ENCODE results near the gene PPP1R37. TPM values are rescaled to one million over a fixed set of nuclear protein-coding genes. Genes with fewer than 3 reads are reported as not detected.

The PPP1R37 gene
- total and polyA plus RNA-seq, 2 of the 13 experiments (the other 11 are each of a cell fraction or from before 2014, with no cell fraction given) = 9.0 to 14.3 TPM

GRCh38 chr19:45051929-45052579 lies 40.9 kb upstream of the PPP1R37 start:
- Histone ChIP-seq H3K27ac (ENCODE audit: extremely low read length, insufficient read depth, low read length) (no peak overlapping the region), H3K36me3 (replicated peaks in 1 of 2; ENCODE audit: control insufficient read depth in 1 of 2, insufficient read depth in 2 of 2, low read length in 2 of 2) (peaks cover 35 to 60% of the 10 kb centered on the region in 2 experiments), H3K9me3 (ENCODE audit: low read length) (no peaks in the 10 kb centered on the region), H4K20me1 (ENCODE audit: insufficient read depth, low read length) (peaks cover 9% of the 10 kb centered on the region; the same call in 1 of the 2 replicates), H3K4me1 (ENCODE audit: insufficient read depth, low read length) (peaks cover 18% of the 10 kb centered on the region), H3K27me3 (ENCODE audit: control insufficient read depth in 1 of 2, insufficient read depth in 2 of 2, low read length in 2 of 2) (no peaks in the 10 kb centered on the region), H3K9ac (ENCODE audit: insufficient read depth, low read depth, low read length) (no peak overlapping the region), H3K4me2 (ENCODE audit: low read depth, low read length) (no peak overlapping the region), H3K4me3 (replicated peaks in 1 of 3; ENCODE audit: insufficient read depth in 1 of 3, low read depth in 2 of 3, low read length in 3 of 3) (no peak overlapping the region), H2AFZ (ENCODE audit: low read length) (no peak overlapping the region), H3K79me2 (ENCODE audit: insufficient read depth, low read length) (peaks cover 41% of the 10 kb centered on the region)
- DNase-seq (ENCODE audit: low spot score) (no peak), ATAC-seq (no peak), FAIRE-seq (no peak)
- TF ChIP-seq ADNP (CRISPR knock-in tag; IDR thresholded peaks at IDR 0.05) (no peak), AGO2 (optimal IDR thresholded peaks at IDR 0.05; ENCODE audit: low read depth, low read length) (peak; percentile 4)
- intact Hi-C loops (cut with micrococcal nuclease; ENCODE audit: unreplicated experiment) = no loop called here
- no TSS peak for BruUV-seq (replicated peaks)
- WGBS (ENCODE audit: low lambda C conversion rate) = 91% methylated on average over 9 of the region's 9 CpGs
- in situ Hi-C loops (cut with HindIII; ENCODE audit: extremely low pct_ligation_motif_present, low pct_unique_long_range_greater_than_20kb) = no loop called here
- ChIA-PET CTCF (ENCODE audit: low intra/inter-chr PET ratio, low total read pairs) (no interaction called here), POLR2A (no interaction called here)

GRCh38 chr19:45056831-45057230 lies 36.1 kb upstream of the PPP1R37 start:
- no peak overlapping the region for H3K4me2 ChIP-seq (ENCODE audit: low read depth, low read length)
- ATAC-seq = no peak
- H3K27ac ChIP-seq (ENCODE audit: extremely low read length, insufficient read depth, low read length) = no peak overlapping the region
- ChIA-PET POLR2A (interaction anchor here (1.0 to 1.2 kb wide), 2 partner anchors 18 to 20 kb away, joined by 3 to 5 read pairs; partner anchors contain the start of gene CLASRP), CTCF (ENCODE audit: low intra/inter-chr PET ratio, low total read pairs) (no interaction called here)
- no peak overlapping the region for H3K9ac ChIP-seq (ENCODE audit: insufficient read depth, low read depth, low read length)
- H2AFZ ChIP-seq (ENCODE audit: low read length) = no peak overlapping the region
- H3K36me3 ChIP-seq (replicated peaks in 1 of 2; ENCODE audit: control insufficient read depth in 1 of 2, insufficient read depth in 2 of 2, low read length in 2 of 2) = peaks cover 64 to 92% of the 10 kb centered on the region in 2 experiments
- H3K9me3 ChIP-seq (ENCODE audit: low read length) = no peaks in the 10 kb centered on the region
- in situ Hi-C loops (cut with HindIII; ENCODE audit: extremely low pct_ligation_motif_present, low pct_unique_long_range_greater_than_20kb) = no loop called here
- no peak for DNase-seq (ENCODE audit: low spot score)
- WGBS (ENCODE audit: low lambda C conversion rate) = 98% methylated on average over 8 of the region's 8 CpGs
- peaks cover 5% of the 10 kb centered on the region for H3K79me2 ChIP-seq (ENCODE audit: insufficient read depth, low read length)
- no peak overlapping the region for H3K4me3 ChIP-seq (replicated peaks in 1 of 3; ENCODE audit: insufficient read depth in 1 of 3, low read depth in 2 of 3, low read length in 3 of 3)
- intact Hi-C loops (cut with micrococcal nuclease; ENCODE audit: unreplicated experiment) = no loop called here
- H3K27me3 ChIP-seq (ENCODE audit: control insufficient read depth in 1 of 2, insufficient read depth in 2 of 2, low read length in 2 of 2) = no peaks in the 10 kb centered on the region
- no TSS peak for BruUV-seq (replicated peaks)
- H3K4me1 ChIP-seq (ENCODE audit: insufficient read depth, low read length) = no peaks in the 10 kb centered on the region
- H4K20me1 ChIP-seq (ENCODE audit: insufficient read depth, low read length) = peaks cover 8% of the 10 kb centered on the region; the same call in 1 of the 2 replicates
- no peak for FAIRE-seq
- TF ChIP-seq CEBPG (CRISPR knock-in tag; IDR thresholded peaks at IDR 0.05) = no peak
- TF ChIP-seq, protein P1, sequence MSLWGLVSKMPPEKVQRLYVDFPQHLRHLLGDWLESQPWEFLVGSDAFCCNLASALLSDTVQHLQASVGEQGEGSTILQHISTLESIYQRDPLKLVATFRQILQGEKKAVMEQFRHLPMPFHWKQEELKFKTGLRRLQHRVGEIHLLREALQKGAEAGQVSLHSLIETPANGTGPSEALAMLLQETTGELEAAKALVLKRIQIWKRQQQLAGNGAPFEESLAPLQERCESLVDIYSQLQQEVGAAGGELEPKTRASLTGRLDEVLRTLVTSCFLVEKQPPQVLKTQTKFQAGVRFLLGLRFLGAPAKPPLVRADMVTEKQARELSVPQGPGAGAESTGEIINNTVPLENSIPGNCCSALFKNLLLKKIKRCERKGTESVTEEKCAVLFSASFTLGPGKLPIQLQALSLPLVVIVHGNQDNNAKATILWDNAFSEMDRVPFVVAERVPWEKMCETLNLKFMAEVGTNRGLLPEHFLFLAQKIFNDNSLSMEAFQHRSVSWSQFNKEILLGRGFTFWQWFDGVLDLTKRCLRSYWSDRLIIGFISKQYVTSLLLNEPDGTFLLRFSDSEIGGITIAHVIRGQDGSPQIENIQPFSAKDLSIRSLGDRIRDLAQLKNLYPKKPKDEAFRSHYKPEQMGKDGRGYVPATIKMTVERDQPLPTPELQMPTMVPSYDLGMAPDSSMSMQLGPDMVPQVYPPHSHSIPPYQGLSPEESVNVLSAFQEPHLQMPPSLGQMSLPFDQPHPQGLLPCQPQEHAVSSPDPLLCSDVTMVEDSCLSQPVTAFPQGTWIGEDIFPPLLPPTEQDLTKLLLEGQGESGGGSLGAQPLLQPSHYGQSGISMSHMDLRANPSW (CRISPR knock-in tag; IDR thresholded peaks at IDR 0.05; ENCODE audit: borderline replicate concordance) = no peak
- no peak for TF ChIP-seq ZC3H4 (CRISPR knock-in tag; IDR thresholded peaks at IDR 0.05; ENCODE audit: borderline replicate concordance)
- TF ChIP-seq ZNF678 (CRISPR knock-in tag; IDR thresholded peaks at IDR 0.05) = no peak
- TF ChIP-seq ZNF343 (CRISPR knock-in tag; IDR thresholded peaks at IDR 0.05) = no peak
- no peak for TF ChIP-seq ZBTB7B (CRISPR knock-in tag; IDR thresholded peaks at IDR 0.05)
- no peak for TF ChIP-seq HOXA3 (CRISPR knock-in tag; IDR thresholded peaks at IDR 0.05)
- TF ChIP-seq, protein P2, sequence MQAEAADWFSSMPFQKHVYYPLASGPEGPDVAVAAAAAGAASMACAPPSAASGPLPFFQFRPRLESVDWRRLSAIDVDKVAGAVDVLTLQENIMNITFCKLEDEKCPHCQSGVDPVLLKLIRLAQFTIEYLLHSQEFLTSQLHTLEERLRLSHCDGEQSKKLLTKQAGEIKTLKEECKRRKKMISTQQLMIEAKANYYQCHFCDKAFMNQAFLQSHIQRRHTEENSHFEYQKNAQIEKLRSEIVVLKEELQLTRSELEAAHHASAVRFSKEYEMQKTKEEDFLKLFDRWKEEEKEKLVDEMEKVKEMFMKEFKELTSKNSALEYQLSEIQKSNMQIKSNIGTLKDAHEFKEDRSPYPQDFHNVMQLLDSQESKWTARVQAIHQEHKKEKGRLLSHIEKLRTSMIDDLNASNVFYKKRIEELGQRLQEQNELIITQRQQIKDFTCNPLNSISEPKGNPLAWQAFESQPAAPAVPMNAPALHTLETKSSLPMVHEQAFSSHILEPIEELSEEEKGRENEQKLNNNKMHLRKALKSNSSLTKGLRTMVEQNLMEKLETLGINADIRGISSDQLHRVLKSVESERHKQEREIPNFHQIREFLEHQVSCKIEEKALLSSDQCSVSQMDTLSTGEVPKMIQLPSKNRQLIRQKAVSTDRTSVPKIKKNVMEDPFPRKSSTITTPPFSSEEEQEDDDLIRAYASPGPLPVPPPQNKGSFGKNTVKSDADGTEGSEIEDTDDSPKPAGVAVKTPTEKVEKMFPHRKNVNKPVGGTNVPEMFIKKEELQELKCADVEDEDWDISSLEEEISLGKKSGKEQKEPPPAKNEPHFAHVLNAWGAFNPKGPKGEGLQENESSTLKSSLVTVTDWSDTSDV (CRISPR knock-in tag; IDR thresholded peaks at IDR 0.05) = no peak
- TF ChIP-seq PRPF4 (IDR thresholded peaks at IDR 0.05; ENCODE audit: low read depth, low read length, poor library complexity, severe bottlenecking) = no peak
- no peak for TF ChIP-seq ZNF383 (CRISPR knock-in tag; IDR thresholded peaks at IDR 0.05; ENCODE audit: borderline replicate concordance)

Measured in HepG2 (cell line).